Measurements from ENCODE around the gene FRMD1.

Gene FRMD1

DNA sequence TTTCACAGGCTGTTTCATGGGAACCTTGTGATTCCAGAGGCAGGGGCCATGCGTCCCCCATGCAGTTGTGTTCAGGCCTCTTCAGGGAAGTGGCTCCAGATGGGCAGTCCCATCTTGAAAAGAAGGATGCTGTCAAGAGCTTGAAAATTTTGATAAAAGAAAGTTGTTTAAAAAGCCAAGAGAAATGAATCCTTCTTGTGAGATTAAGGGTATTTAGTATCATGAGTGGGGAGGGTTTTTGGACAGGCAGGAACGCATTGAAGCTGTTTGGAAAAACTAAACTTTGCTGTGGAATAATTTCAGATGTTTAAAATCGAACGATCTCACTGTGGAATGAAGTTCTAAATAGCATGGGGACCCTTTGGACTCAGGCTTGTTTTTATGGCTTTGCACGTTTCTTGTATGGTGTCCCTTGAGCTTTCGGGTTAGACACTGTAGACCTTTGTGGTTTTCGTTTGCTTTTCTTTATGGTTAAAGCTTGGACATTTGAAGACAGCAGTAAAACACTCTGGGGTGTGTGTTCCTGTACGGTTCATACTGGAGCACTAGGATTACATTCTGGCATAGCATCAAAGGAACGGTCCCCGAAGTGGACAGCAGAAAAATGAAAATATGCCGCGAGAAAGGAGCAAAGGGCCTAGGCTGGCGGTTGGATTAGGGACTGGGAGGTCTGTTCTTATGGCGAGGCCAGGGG is 63.4 kb downstream of the FRMD1 start:
- H3K23ac ChIP-seq (ENCODE audit: low read length) = no peak overlapping the region
- H2BK120ac ChIP-seq (ENCODE audit: low read depth, low read length) = no peak overlapping the region
- H2BK15ac ChIP-seq (replicated peaks; ENCODE audit: low read depth) = no peak overlapping the region
- H3K4me1 ChIP-seq (ENCODE audit: control insufficient read depth, low read depth, low read length) = no peaks in the 10 kb centered on the region
- H3K4ac ChIP-seq (ENCODE audit: low read depth, low read length) = no peak overlapping the region
- DNase-seq = no peak
- H2BK5ac ChIP-seq (ENCODE audit: low read length) = no peak overlapping the region
- no peak overlapping the region for H3K56ac ChIP-seq (ENCODE audit: low read length)
- H3K27me3 ChIP-seq (ENCODE audit: insufficient read depth, low read length, poor library complexity) = no peaks in the 10 kb centered on the region
- no peaks in the 10 kb centered on the region for H3K36me3 ChIP-seq (ENCODE audit: control insufficient read depth, insufficient read depth, low read length)
- no peaks in the 10 kb centered on the region for H3K79me2 ChIP-seq (ENCODE audit: control insufficient read depth, insufficient read depth, low read length)
- no peak overlapping the region for H4K8ac ChIP-seq (ENCODE audit: low read depth, low read length)
- no CpG with 5 or more reads among the region's 14 CpGs for WGBS (ENCODE audit: extremely low coverage, insufficient coverage, low lambda C conversion rate)
- H3K18ac ChIP-seq (ENCODE audit: low read length) = no peak overlapping the region
- no peaks in the 10 kb centered on the region for H3K79me1 ChIP-seq (ENCODE audit: low read length)
- H3K4me2 ChIP-seq (ENCODE audit: low read length) = no peak overlapping the region
- no peak overlapping the region for H4K5ac ChIP-seq (ENCODE audit: low read length)
- H3K27ac ChIP-seq (ENCODE audit: low read depth, low read length) = no peak overlapping the region
- H2AK5ac ChIP-seq (ENCODE audit: low read length) = no peak overlapping the region
- H3K9ac ChIP-seq (ENCODE audit: low read length) = no peak overlapping the region
- H3K4me3 ChIP-seq (ENCODE audit: low read length) = no peak overlapping the region

DNA sequence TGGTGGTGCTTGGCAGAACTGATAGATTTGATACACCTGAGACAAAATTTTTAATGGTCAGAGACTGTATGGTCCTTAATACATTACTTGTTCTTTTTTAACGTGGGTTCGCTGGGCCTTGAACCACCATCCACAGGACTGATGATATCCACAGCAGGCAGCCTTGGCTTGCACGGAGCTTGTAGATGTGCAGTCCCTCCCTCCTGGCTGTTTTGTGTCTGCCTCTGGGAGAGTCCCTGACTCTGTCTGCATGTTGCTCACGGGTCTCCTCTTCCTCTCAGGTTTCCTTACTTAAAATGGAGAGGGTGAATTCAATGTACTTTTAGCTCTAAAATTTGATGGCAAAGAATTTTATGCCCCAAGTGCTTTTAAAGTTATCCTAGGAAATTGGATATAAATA is 64.0 kb downstream of the FRMD1 start:
- Histone ChIP-seq H4K5ac (ENCODE audit: low read length) (no peak overlapping the region), H3K56ac (ENCODE audit: low read length) (no peak overlapping the region)
- no CpG with 5 or more reads among the region's 4 CpGs for WGBS (ENCODE audit: extremely low coverage, insufficient coverage, low lambda C conversion rate)

DNA sequence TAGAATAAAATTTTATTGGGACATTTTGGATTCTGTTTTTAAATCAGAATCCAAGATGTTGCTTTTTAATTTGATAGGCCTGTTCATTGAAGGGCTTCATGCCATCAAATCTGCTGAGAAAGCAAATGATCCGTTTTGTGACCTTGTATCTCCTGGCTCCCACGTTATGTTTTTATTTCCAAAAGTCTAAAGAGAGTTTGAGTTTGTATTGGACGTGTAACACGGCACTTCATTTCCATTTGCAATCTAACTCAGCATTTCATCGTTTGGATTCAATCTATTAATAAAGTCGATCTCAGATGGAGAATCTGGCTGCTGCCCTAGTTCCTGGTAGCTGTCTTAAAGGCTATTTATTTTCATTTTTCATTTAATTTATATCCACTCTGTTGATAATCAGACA is 64.6 kb downstream of the FRMD1 start:
- no peak overlapping the region for H2BK5ac ChIP-seq (ENCODE audit: low read length)
- H3K36me3 ChIP-seq (ENCODE audit: control insufficient read depth, insufficient read depth, low read length) = no peaks in the 10 kb centered on the region
- WGBS (ENCODE audit: extremely low coverage, insufficient coverage, low lambda C conversion rate) = no CpG with 5 or more reads among the region's 6 CpGs
- H3K79me1 ChIP-seq (ENCODE audit: low read length) = no peaks in the 10 kb centered on the region
- no peak overlapping the region for H3K4ac ChIP-seq (ENCODE audit: low read depth, low read length)
- no peak overlapping the region for H3K4me2 ChIP-seq (ENCODE audit: low read length)
- no peak overlapping the region for H4K8ac ChIP-seq (ENCODE audit: low read depth, low read length)
- H4K5ac ChIP-seq (ENCODE audit: low read length) = no peak overlapping the region
- H3K27me3 ChIP-seq (ENCODE audit: insufficient read depth, low read length, poor library complexity) = no peaks in the 10 kb centered on the region
- no peak overlapping the region for H2AK5ac ChIP-seq (ENCODE audit: low read length)
- H3K23ac ChIP-seq (ENCODE audit: low read length) = no peak overlapping the region
- H2BK120ac ChIP-seq (ENCODE audit: low read depth, low read length) = no peak overlapping the region
- no peak overlapping the region for H3K18ac ChIP-seq (ENCODE audit: low read length)
- H3K56ac ChIP-seq (ENCODE audit: low read length) = no peak overlapping the region
- no peaks in the 10 kb centered on the region for H3K4me1 ChIP-seq (ENCODE audit: control insufficient read depth, low read depth, low read length)
- no peak overlapping the region for H3K4me3 ChIP-seq (ENCODE audit: low read length)
- no peak overlapping the region for H2BK15ac ChIP-seq (replicated peaks; ENCODE audit: low read depth)
- no peak overlapping the region for H3K27ac ChIP-seq (ENCODE audit: low read depth, low read length)
- no peak for DNase-seq
- no peak overlapping the region for H3K9ac ChIP-seq (ENCODE audit: low read length)
- no peaks in the 10 kb centered on the region for H3K79me2 ChIP-seq (ENCODE audit: control insufficient read depth, insufficient read depth, low read length)

More for the DNA sequence above, 64.0 kb downstream of the FRMD1 start:
- Histone ChIP-seq H3K4me1 (ENCODE audit: control insufficient read depth, low read depth, low read length) (no peaks in the 10 kb centered on the region), H2BK15ac (replicated peaks; ENCODE audit: low read depth) (no peak overlapping the region), H3K27me3 (ENCODE audit: insufficient read depth, low read length, poor library complexity) (no peaks in the 10 kb centered on the region), H4K8ac (ENCODE audit: low read depth, low read length) (no peak overlapping the region), H3K27ac (ENCODE audit: low read depth, low read length) (no peak overlapping the region), H3K36me3 (ENCODE audit: control insufficient read depth, insufficient read depth, low read length) (no peaks in the 10 kb centered on the region), H3K4ac (ENCODE audit: low read depth, low read length) (no peak overlapping the region), H3K4me2 (ENCODE audit: low read length) (no peak overlapping the region), H2BK120ac (ENCODE audit: low read depth, low read length) (no peak overlapping the region), H3K4me3 (ENCODE audit: low read length) (no peak overlapping the region), H3K18ac (ENCODE audit: low read length) (no peak overlapping the region), H3K79me1 (ENCODE audit: low read length) (no peaks in the 10 kb centered on the region), H3K23ac (ENCODE audit: low read length) (no peak overlapping the region), H2BK5ac (ENCODE audit: low read length) (no peak overlapping the region), H3K9ac (ENCODE audit: low read length) (no peak overlapping the region), H2AK5ac (ENCODE audit: low read length) (no peak overlapping the region), H3K79me2 (ENCODE audit: control insufficient read depth, insufficient read depth, low read length) (no peaks in the 10 kb centered on the region)
- no peak for DNase-seq

DNA sequence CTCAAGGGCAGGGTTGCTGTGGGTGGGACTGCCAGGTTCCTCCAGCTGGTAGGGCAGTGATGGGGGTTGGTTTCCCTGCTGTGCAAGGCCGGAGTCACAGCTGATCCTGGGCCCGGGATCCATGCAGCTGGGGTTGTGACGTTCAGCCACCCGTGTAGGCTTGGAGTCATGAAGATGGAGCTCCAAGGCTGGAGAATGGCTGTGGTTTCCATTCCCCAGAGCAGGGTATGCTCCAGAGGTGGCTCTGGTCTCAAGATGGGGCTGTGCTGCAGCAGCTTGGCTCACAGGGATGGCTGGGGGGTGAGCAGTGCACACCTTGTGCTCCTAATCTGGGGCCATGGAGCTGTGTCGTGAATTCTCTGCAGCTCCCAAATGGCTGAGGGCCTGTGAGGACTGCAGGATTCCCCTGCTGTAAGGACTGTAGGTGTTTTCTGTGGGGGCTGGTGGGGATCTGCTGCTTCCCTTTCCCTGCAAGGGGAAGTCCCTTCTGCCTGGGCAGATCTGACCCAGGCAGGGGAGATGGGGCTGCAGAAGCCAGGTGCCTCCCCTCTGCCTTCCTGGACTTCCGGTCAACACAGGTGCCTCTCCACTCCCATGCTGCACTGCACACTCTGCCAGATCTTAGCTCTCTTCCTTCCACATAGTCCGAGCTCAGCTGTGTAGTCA is 65.6 kb downstream of the FRMD1 start:
- no peak overlapping the region for H2BK5ac ChIP-seq (ENCODE audit: low read length)
- H4K8ac ChIP-seq (ENCODE audit: low read depth, low read length) = no peak overlapping the region
- H3K18ac ChIP-seq (ENCODE audit: low read length) = no peak overlapping the region
- no peaks in the 10 kb centered on the region for H3K27me3 ChIP-seq (ENCODE audit: insufficient read depth, low read length, poor library complexity)
- no peak overlapping the region for H2AK5ac ChIP-seq (ENCODE audit: low read length)
- no peak overlapping the region for H4K5ac ChIP-seq (ENCODE audit: low read length)
- no peak overlapping the region for H3K9ac ChIP-seq (ENCODE audit: low read length)
- H3K79me1 ChIP-seq (ENCODE audit: low read length) = no peaks in the 10 kb centered on the region
- no peak overlapping the region for H3K23ac ChIP-seq (ENCODE audit: low read length)
- no peak overlapping the region for H3K27ac ChIP-seq (ENCODE audit: low read depth, low read length)
- H3K4me1 ChIP-seq (ENCODE audit: control insufficient read depth, low read depth, low read length) = no peaks in the 10 kb centered on the region
- no peaks in the 10 kb centered on the region for H3K36me3 ChIP-seq (ENCODE audit: control insufficient read depth, insufficient read depth, low read length)
- no peak overlapping the region for H2BK120ac ChIP-seq (ENCODE audit: low read depth, low read length)
- H2BK15ac ChIP-seq (replicated peaks; ENCODE audit: low read depth) = no peak overlapping the region
- no peak overlapping the region for H3K4me3 ChIP-seq (ENCODE audit: low read length)
- no CpG with 5 or more reads among the region's 7 CpGs for WGBS (ENCODE audit: extremely low coverage, insufficient coverage, low lambda C conversion rate)
- no peak overlapping the region for H3K56ac ChIP-seq (ENCODE audit: low read length)
- no peaks in the 10 kb centered on the region for H3K79me2 ChIP-seq (ENCODE audit: control insufficient read depth, insufficient read depth, low read length)
- H3K4ac ChIP-seq (ENCODE audit: low read depth, low read length) = no peak overlapping the region
- H3K4me2 ChIP-seq (ENCODE audit: low read length) = no peak overlapping the region
- no peak for DNase-seq

DNA sequence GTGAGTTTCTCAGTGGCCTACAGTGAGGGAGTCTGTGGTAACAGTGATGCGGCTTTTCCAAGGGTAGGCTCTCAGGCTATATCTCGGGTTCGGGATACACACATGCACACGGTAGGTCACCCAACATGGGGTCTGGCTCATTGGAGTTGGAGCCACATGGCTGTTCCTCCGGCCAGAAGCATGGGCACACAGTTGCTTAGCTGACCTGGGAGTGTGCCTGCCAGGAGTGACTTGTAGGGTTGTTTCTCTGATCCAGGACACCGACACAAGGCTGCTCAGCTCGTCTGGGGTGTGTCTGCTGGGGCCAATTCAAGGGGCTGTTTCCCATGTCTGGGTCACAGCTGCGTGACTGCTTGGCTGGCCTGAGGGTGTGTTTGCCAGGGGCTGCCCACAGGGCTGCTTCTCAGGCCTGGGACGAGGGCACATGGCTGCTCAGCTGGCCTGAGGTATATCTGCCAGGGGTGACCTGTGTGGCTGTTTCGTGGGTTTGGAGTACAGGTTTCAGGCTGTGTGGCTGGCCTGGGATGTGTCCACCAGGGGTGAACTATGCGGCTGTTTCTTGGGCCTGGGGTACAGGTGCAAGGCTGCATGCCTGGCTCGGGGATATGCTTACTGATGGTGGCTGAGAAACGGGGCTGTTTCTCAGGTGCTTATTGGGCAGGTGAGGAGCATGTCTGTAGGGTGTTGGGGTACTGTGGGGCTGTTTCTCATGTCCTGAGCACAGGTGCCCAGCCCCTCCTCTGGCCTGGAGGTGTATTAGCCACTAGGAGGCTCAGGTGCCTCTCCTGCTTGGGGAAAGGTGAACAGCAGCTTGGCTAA is 66.4 kb downstream of the FRMD1 start:
- Histone ChIP-seq H3K4me1 (ENCODE audit: control insufficient read depth, low read depth, low read length) (no peaks in the 10 kb centered on the region), H4K8ac (ENCODE audit: low read depth, low read length) (no peak overlapping the region), H2BK15ac (replicated peaks; ENCODE audit: low read depth) (no peak overlapping the region), H2AK5ac (ENCODE audit: low read length) (no peak overlapping the region), H3K4me2 (ENCODE audit: low read length) (no peak overlapping the region), H3K27me3 (ENCODE audit: insufficient read depth, low read length, poor library complexity) (no peaks in the 10 kb centered on the region), H2BK5ac (ENCODE audit: low read length) (no peak overlapping the region), H2BK120ac (ENCODE audit: low read depth, low read length) (no peak overlapping the region), H3K18ac (ENCODE audit: low read length) (no peak overlapping the region), H3K56ac (ENCODE audit: low read length) (no peak overlapping the region), H3K27ac (ENCODE audit: low read depth, low read length) (no peak overlapping the region), H3K23ac (ENCODE audit: low read length) (no peak overlapping the region), H4K5ac (ENCODE audit: low read length) (no peak overlapping the region), H3K79me1 (ENCODE audit: low read length) (no peaks in the 10 kb centered on the region), H3K9ac (ENCODE audit: low read length) (no peak overlapping the region), H3K4ac (ENCODE audit: low read depth, low read length) (no peak overlapping the region), H3K36me3 (ENCODE audit: control insufficient read depth, insufficient read depth, low read length) (no peaks in the 10 kb centered on the region), H3K79me2 (ENCODE audit: control insufficient read depth, insufficient read depth, low read length) (no peaks in the 10 kb centered on the region), H3K4me3 (ENCODE audit: low read length) (no peak overlapping the region)
- no CpG with 5 or more reads among the region's 13 CpGs for WGBS (ENCODE audit: extremely low coverage, insufficient coverage, low lambda C conversion rate)
- DNase-seq = no peak
